ENCODE results near the gene LIPT1. TPM values are rescaled to one million over a fixed set of nuclear protein-coding genes. Genes with fewer than 3 reads are reported as not detected.
A peak's percentile ranks its signal among the peaks of the same experiment; 100 is the strongest.

LIPT1 gene
- total and polyA plus RNA-seq, 3 experiments from 2014 or later: 4.9 to 21.9 (median 5.5) TPM

- peaks cover 8 to 53% (median 12%) of the 10 kb centered on the region in 3 donors for H3K36me3 Mint-ChIP-seq
- peak overlapping the region; percentile 17 to 85 (median 50) for H3K4me3 Mint-ChIP-seq
- peaks cover 40 to 43% (median 41%) of the 10 kb centered on the region in 3 donors for H3K4me1 Mint-ChIP-seq
- ChIA-PET POLR2A (no interaction called here), CTCF (interaction anchor here (1.1 to 1.3 kb wide), 3 partner anchors 11 to 24 kb away, joined by 3 to 4 read pairs (median 3); partner anchors contain the start of gene C2orf15)
- no peaks in the 10 kb centered on the region for H3K9me3 Mint-ChIP-seq
- no peak overlapping the region for H3K4me3 ChIP-seq (ENCODE audit: low read length)
- peaks cover 25% of the 10 kb centered on the region for H3K4me1 ChIP-seq (ENCODE audit: insufficient read depth, low read length)
- DNase-seq: no peak
- H3K27me3 ChIP-seq (ENCODE audit: insufficient read depth, low read length, poor library complexity, severe bottlenecking): no peaks in the 10 kb centered on the region
- no peaks in the 10 kb centered on the region for H3K27me3 Mint-ChIP-seq
- H3K9me3 ChIP-seq (ENCODE audit: low read length): no peaks in the 10 kb centered on the region
- H3K27ac ChIP-seq (ENCODE audit: low read depth, low read length): no peak overlapping the region
- peaks cover 8% of the 10 kb centered on the region for H3K36me3 ChIP-seq (ENCODE audit: insufficient read depth, low read length)
- H3K27ac Mint-ChIP-seq: peak overlapping the region in 5 of 8 donors; percentile 27 to 99 (median 85)
These were observed 2.1 kb downstream of the LIPT1 start for GRCh38 chr2:99156891-99157290.

DNA sequence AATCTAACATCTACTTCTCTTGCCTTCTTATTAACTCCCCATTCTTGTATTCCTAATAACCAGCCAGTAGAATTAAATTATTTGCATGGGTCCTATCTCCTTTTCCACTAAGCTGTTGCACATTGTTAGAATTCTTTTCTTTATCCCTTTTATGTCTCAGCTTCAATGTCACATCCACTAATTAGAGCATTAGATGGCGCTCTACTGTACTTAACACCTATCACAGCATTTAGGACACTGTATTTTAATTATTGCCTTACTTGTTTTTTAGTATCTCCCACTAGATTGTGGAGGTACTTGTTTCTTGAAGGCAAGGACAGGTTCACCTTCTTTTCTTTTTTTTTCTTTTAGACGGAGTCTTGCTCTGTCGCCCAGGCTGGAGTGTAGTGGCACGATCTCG lies 3.8 kb downstream of the LIPT1 start:
- Histone ChIP-seq H3K36me3 (ENCODE audit: insufficient read depth, low read length) (peaks cover 8% of the 10 kb centered on the region), H3K27ac (ENCODE audit: low read depth, low read length) (no peak overlapping the region), H3K4me1 (ENCODE audit: insufficient read depth, low read length) (peaks cover 20% of the 10 kb centered on the region), H3K27me3 (ENCODE audit: insufficient read depth, low read length, poor library complexity, severe bottlenecking) (no peaks in the 10 kb centered on the region), H3K9me3 (ENCODE audit: low read length) (no peaks in the 10 kb centered on the region), H3K4me3 (ENCODE audit: low read length) (no peak overlapping the region)
- DNase-seq: no peak
- peaks cover 8 to 67% (median 13%) of the 10 kb centered on the region in 3 donors for H3K36me3 Mint-ChIP-seq
- no peaks in the 10 kb centered on the region for H3K27me3 Mint-ChIP-seq
- H3K9me3 Mint-ChIP-seq: no peaks in the 10 kb centered on the region
- POLR2A ChIA-PET: no interaction called here
- CTCF ChIA-PET: interaction anchor here (1.3 kb wide), 1 partner anchor 15 kb away, joined by 3 read pairs; no protein-coding TSS in a partner anchor
- peaks cover 40 to 43% (median 41%) of the 10 kb centered on the region in 3 donors for H3K4me1 Mint-ChIP-seq
- H3K4me3 Mint-ChIP-seq: peak overlapping the region in 2 of 7 donors; percentile 35 to 45
- peak overlapping the region in 6 of 8 donors; percentile 8 to 73 (median 61) for H3K27ac Mint-ChIP-seq

- H3K4me1 ChIP-seq (ENCODE audit: insufficient read depth, low read length): peaks cover 12% of the 10 kb centered on the region
- no peak for DNase-seq
- no peaks in the 10 kb centered on the region for H3K9me3 Mint-ChIP-seq
- H3K4me1 Mint-ChIP-seq: peaks cover 34 to 43% (median 40%) of the 10 kb centered on the region in 3 donors
- H3K9me3 ChIP-seq (ENCODE audit: low read length): no peaks in the 10 kb centered on the region
- H3K36me3 Mint-ChIP-seq: peaks cover 8 to 72% (median 15%) of the 10 kb centered on the region in 3 donors
- H3K4me3 ChIP-seq (ENCODE audit: low read length): no peak overlapping the region
- peak overlapping the region in 1 of 7 donors; percentile 37 for H3K4me3 Mint-ChIP-seq
- CTCF ChIA-PET: interaction anchor here (1.2 kb wide), 1 partner anchor 9 kb away, joined by 4 read pairs; no protein-coding TSS in a partner anchor
- H3K27ac Mint-ChIP-seq: peak overlapping the region in 6 of 8 donors; percentile 47 to 85 (median 67)
- no peaks in the 10 kb centered on the region for H3K27me3 ChIP-seq (ENCODE audit: insufficient read depth, low read length, poor library complexity, severe bottlenecking)
- H3K27me3 Mint-ChIP-seq: no peaks in the 10 kb centered on the region
- H3K36me3 ChIP-seq (ENCODE audit: insufficient read depth, low read length): peaks cover 8% of the 10 kb centered on the region
- no peak overlapping the region for H3K27ac ChIP-seq (ENCODE audit: low read depth, low read length)
- POLR2A ChIA-PET: no interaction called here
These were observed 4.8 kb downstream of the LIPT1 start for GRCh38 chr2:99159594-99159993.

GRCh38 chr2:99166218-99166617 lies 11.5 kb downstream of the LIPT1 start:
- ChIA-PET CTCF (interaction anchor here (1.1 kb wide), 1 partner anchor 324 kb away, joined by 4 read pairs; the partner anchor contains the start of gene REV1), POLR2A (interaction anchor here (0.7 kb wide), 1 partner anchor 25 kb away, joined by 3 read pairs; no protein-coding TSS in a partner anchor)
- Mint-ChIP-seq H3K27ac (peak overlapping the region in 6 of 8 donors; percentile 18 to 81 (median 55)), H3K36me3 (peaks cover 0 to 81% (median 22%) of the 10 kb centered on the region in 3 donors), H3K27me3 (no peaks in the 10 kb centered on the region), H3K4me1 (peaks cover 3 to 15% (median 15%) of the 10 kb centered on the region in 3 donors), H3K9me3 (no peaks in the 10 kb centered on the region), H3K4me3 (no peak overlapping the region)
- no peak for DNase-seq
- no peak overlapping the region for H3K4me3 ChIP-seq (ENCODE audit: low read length)
- no peaks in the 10 kb centered on the region for H3K4me1 ChIP-seq (ENCODE audit: insufficient read depth, low read length)
- no peaks in the 10 kb centered on the region for H3K9me3 ChIP-seq (ENCODE audit: low read length)
- H3K27ac ChIP-seq (ENCODE audit: low read depth, low read length): no peak overlapping the region
- H3K27me3 ChIP-seq (ENCODE audit: insufficient read depth, low read length, poor library complexity, severe bottlenecking): no peaks in the 10 kb centered on the region
- peaks cover 13% of the 10 kb centered on the region for H3K36me3 ChIP-seq (ENCODE audit: insufficient read depth, low read length)

GRCh38 chr2:99169534-99169933 lies 14.8 kb downstream of the LIPT1 start:
- Mint-ChIP-seq H3K27me3 (no peaks in the 10 kb centered on the region), H3K27ac (peak overlapping the region in 5 of 8 donors; percentile 12 to 87 (median 54)), H3K9me3 (no peaks in the 10 kb centered on the region), H3K4me3 (peak overlapping the region in 1 of 7 donors; percentile 40), H3K36me3 (peaks cover 0 to 84% (median 21%) of the 10 kb centered on the region in 3 donors), H3K4me1 (peaks cover 8 to 22% (median 18%) of the 10 kb centered on the region in 3 donors)
- ChIA-PET POLR2A (interaction anchor here (0.6 kb wide), 1 partner anchor 12 kb away, joined by 3 read pairs; no protein-coding TSS in a partner anchor), CTCF (interaction anchor here (1.9 kb wide), 1 partner anchor 9 kb away, joined by 4 read pairs; no protein-coding TSS in a partner anchor)
- Histone ChIP-seq H3K4me3 (ENCODE audit: low read length) (no peak overlapping the region), H3K4me1 (ENCODE audit: insufficient read depth, low read length) (no peaks in the 10 kb centered on the region), H3K9me3 (ENCODE audit: low read length) (no peaks in the 10 kb centered on the region), H3K27ac (ENCODE audit: low read depth, low read length) (no peak overlapping the region), H3K36me3 (ENCODE audit: insufficient read depth, low read length) (peaks cover 28% of the 10 kb centered on the region), H3K27me3 (ENCODE audit: insufficient read depth, low read length, poor library complexity, severe bottlenecking) (no peaks in the 10 kb centered on the region)
- DNase-seq: no peak

DNA sequence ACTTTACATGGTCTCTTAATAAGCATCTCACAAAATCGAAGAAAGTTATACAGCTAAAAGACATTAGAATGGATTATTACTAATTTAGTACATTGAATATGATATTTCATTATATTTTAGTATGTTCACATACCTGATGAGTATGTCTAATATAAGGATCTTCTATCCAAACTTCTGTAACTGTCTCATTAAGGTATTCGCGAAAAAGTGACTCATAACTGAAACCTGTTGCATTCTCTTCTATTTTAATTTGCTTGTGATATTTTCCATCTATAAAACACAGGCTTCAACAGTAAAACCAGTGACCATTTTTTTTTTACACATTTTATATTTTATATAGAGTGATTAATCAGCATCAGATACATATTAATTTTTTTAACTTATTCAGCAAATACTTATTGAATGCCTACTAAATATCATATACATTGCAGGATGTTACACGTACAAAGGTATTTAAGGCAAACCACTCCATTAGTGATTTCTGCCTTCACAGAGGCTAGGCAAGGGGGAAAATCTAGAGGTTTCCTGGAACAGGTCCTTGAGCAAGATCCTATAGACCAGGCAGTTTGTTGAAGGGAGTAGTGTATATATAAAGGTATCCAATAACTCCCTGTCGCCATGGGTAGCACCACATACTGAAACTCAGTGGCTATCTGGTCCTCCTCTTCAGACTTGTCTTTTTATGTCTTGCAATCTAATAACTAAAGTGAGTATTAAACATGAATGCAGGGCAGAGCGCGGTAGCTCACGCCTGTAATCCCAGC lies 16.8 kb downstream of the LIPT1 start:
- Histone ChIP-seq H3K4me1 (ENCODE audit: insufficient read depth, low read length) (no peaks in the 10 kb centered on the region), H3K27ac (ENCODE audit: low read depth, low read length) (no peak overlapping the region), H3K36me3 (ENCODE audit: insufficient read depth, low read length) (peaks cover 28% of the 10 kb centered on the region), H3K27me3 (ENCODE audit: insufficient read depth, low read length, poor library complexity, severe bottlenecking) (no peaks in the 10 kb centered on the region), H3K9me3 (ENCODE audit: low read length) (no peaks in the 10 kb centered on the region), H3K4me3 (ENCODE audit: low read length) (no peak overlapping the region)
- CTCF ChIA-PET: no interaction called here
- Mint-ChIP-seq H3K36me3 (peaks cover 0 to 79% (median 11%) of the 10 kb centered on the region in 3 donors), H3K27ac (peak overlapping the region in 7 of 8 donors; percentile 23 to 66 (median 44)), H3K4me3 (no peak overlapping the region), H3K4me1 (peaks cover 15 to 35% (median 34%) of the 10 kb centered on the region in 3 donors), H3K9me3 (no peaks in the 10 kb centered on the region), H3K27me3 (no peaks in the 10 kb centered on the region)
- no peak for DNase-seq
- POLR2A ChIA-PET: no interaction called here

- Mint-ChIP-seq H3K4me3 (peak within 1 kb of the TSS; percentile 94 to 100 (median 99)), H3K27ac (peak within 1 kb of the TSS; percentile 89 to 100 (median 100)), H3K9me3 (no peaks in the 10 kb centered on the region), H3K27me3 (no peaks in the 10 kb centered on the region), H3K36me3 (peaks cover 0 to 25% (median 0%) of the 10 kb centered on the region in 3 donors), H3K4me1 (peaks cover 44 to 86% (median 75%) of the 10 kb centered on the region in 3 donors)
- Histone ChIP-seq H3K9me3 (ENCODE audit: low read length) (no peaks in the 10 kb centered on the region), H3K36me3 (ENCODE audit: insufficient read depth, low read length) (no peaks in the 10 kb centered on the region), H3K27ac (ENCODE audit: low read depth, low read length) (peak within 1 kb of the TSS; percentile 90), H3K4me3 (ENCODE audit: low read length) (peak within 1 kb of the TSS; percentile 99), H3K27me3 (ENCODE audit: insufficient read depth, low read length, poor library complexity, severe bottlenecking) (no peaks in the 10 kb centered on the region), H3K4me1 (ENCODE audit: insufficient read depth, low read length) (peaks cover 52% of the 10 kb centered on the region)
- ChIA-PET CTCF (interaction anchor here (0.7 to 1.6 kb wide), 5 partner anchors 14 to 309 kb away, joined by 3 to 5 read pairs (median 4); partner anchors contain the start of genes EIF5B and REV1), POLR2A (interaction anchor here (0.7 to 2.1 kb wide), 5 partner anchors 11 to 164 kb away, joined by 3 to 12 read pairs (median 5); partner anchors contain the start of genes C2orf15, EIF5B, LIPT1 and TSGA10)
- peak; percentile 85 to 93 (median 89) for DNase-seq
These were observed 26.2 kb downstream of the LIPT1 start, which contains the start of the genes MITD1 and MRPL30 for GRCh38 chr2:99180755-99181623. Gene MITD1, minus strand, starts transcription at chr2:99181058. Its CDS starts 77 bp downstream, at chr2:99180981. Gene MRPL30, plus strand, starts transcription at chr2:99181184. Its CDS starts 5,020 bp downstream, at chr2:99186204.
